Endothelial cell of umbilical vein (primary cell): ENCODE results near the gene SLC22A15. TPM values are rescaled to one million over a fixed set of nuclear protein-coding genes. Genes with fewer than 3 reads are reported as not detected.

Experiments
- BruUV-seq: library from RNA; stranded (reverse); fragments of 400-500 nt; replicated peaks from 2 replicates; lab custom pipeline; 2021; lab: Mats Ljungman, UMichigan
- CTCF ChIA-PET: fragments of 300-600, 350-600 bp; sonication (Branson Sonifier 250); formaldehyde crosslinking; loops from one replicate; lab custom pipeline; 2021; ENCODE audit warnings: antibody characterized with exemption, inconsistent platforms; lab: Charles Lee
- POLR2A ChIA-PET: fragments of 300-600, 350-600 bp; sonication (Branson Sonifier 250); formaldehyde crosslinking; loops from one replicate; lab custom pipeline; 2021; ENCODE audit warnings: antibody characterized with exemption, inconsistent platforms; lab: Charles Lee
- DNase-seq: peaks from one replicate; pipeline ENCODE4 v3.0.0-alpha.2; 2011; ENCODE audit warnings: low read depth, low spot score
- FAIRE-seq: peaks from 2 replicates; lab custom pipeline; 2011; peaks lifted over from hg19 to GRCh38; lab: Jason Lieb, UNC
- H2AFZ ChIP-seq: 2 replicates; pipeline ENCODE4 v1.6.0; 2012; ENCODE audit warnings: low read depth, low read length, control low read depth, inconsistent platforms
- H3K27ac ChIP-seq: 2 replicates; pipeline ENCODE4 v1.5.1; 2011; ENCODE audit warnings: low read depth, mild to moderate bottlenecking, control low read depth, low read length, moderate library complexity; ENCODE audit not compliant: insufficient read depth
- H3K27me3 ChIP-seq, 2 experiments: 2 replicates each; pipeline versions ENCODE4 v1.6.0 to v1.6.1; 2011; ENCODE audit warnings: low read length in 2 of 2, mixed read lengths in 1 of 2; ENCODE audit not compliant: control insufficient read depth in 2 of 2, insufficient read depth in 2 of 2
- H3K36me3 ChIP-seq, 2 experiments: 2 replicates in 1 of 2; 3 replicates in 1 of 2; pipeline ENCODE4 v1.5.1; 2011; ENCODE audit warnings: low read length in 2 of 2, mild to moderate bottlenecking in 1 of 2, moderate library complexity in 1 of 2; ENCODE audit not compliant: control insufficient read depth in 2 of 2, insufficient read depth in 2 of 2; ENCODE audit errors: extremely low read depth in 1 of 2
- H3K4me1 ChIP-seq: 3 replicates; pipeline ENCODE4 v1.5.1; 2011; ENCODE audit warnings: mild to moderate bottlenecking, low read length; ENCODE audit not compliant: control insufficient read depth, insufficient read depth; ENCODE audit errors: extremely low read depth
- H3K4me2 ChIP-seq: 2 replicates; pipeline ENCODE4 v1.6.1; 2011; ENCODE audit warnings: low read length, control low read depth, mixed read lengths; ENCODE audit not compliant: insufficient read depth
- H3K4me3 ChIP-seq, 3 experiments: fragments of 200-600 bp in 1 of 3; sonication (generic), shearing (Covaris generic) in 1 of 3; replicated peaks in 1 of 3; 2 replicates each; pipeline ENCODE4 v1.5.1; 2011 to 2016; ENCODE audit warnings: control low read depth in 3 of 3, low read length in 3 of 3, mild to moderate bottlenecking in 2 of 3, inconsistent platforms in 1 of 3, low read depth in 1 of 3, moderate library complexity in 1 of 3; ENCODE audit not compliant: insufficient read depth in 1 of 3
- H3K79me2 ChIP-seq: 2 replicates; pipeline ENCODE4 v1.6.0; 2012; ENCODE audit warnings: low read length, inconsistent platforms; ENCODE audit not compliant: control insufficient read depth, insufficient read depth
- H3K9ac ChIP-seq: replicated peaks from 2 replicates; pipeline ENCODE3; 2011; ENCODE audit warnings: low read length, control low read depth; ENCODE audit not compliant: insufficient read depth; ENCODE audit errors: extremely low read depth
- H3K9me1 ChIP-seq: replicated peaks from 3 replicates; pipeline ENCODE4 v1.6.0; 2011; ENCODE audit warnings: mild to moderate bottlenecking, low read length; ENCODE audit not compliant: control insufficient read depth, insufficient read depth; ENCODE audit errors: extremely low read depth
- H3K9me3 ChIP-seq: replicated peaks from 2 replicates; pipeline ENCODE4 v1.5.1; 2012; ENCODE audit warnings: low read length, inconsistent platforms; ENCODE audit not compliant: control insufficient read depth, insufficient read depth
- H4K20me1 ChIP-seq: replicated peaks from 2 replicates; pipeline ENCODE3; 2011; ENCODE audit warnings: mild to moderate bottlenecking, low read length; ENCODE audit not compliant: control insufficient read depth, insufficient read depth; ENCODE audit errors: extremely low read depth
- CTCF ChIP-seq, 2 donors: IDR thresholded peaks; 1 replicate in 1 of 2; 2 replicates in 1 of 2; pipeline ENCODE4 v1.5.1; 2011; ENCODE audit warnings: low read length in 2 of 2, mild to moderate bottlenecking in 2 of 2, moderate library complexity in 2 of 2, control low read depth in 1 of 2, inconsistent platforms in 1 of 2, low read depth in 1 of 2; ENCODE audit not compliant: insufficient read depth in 1 of 2; ENCODE audit errors: extremely low read depth in 1 of 2
- EZH2 ChIP-seq: IDR thresholded peaks from 2 replicates; pipeline ENCODE4 v1.6.1; 2012; ENCODE audit warnings: borderline replicate concordance, low read depth, mild to moderate bottlenecking, moderate library complexity, low read length, inconsistent platforms; ENCODE audit not compliant: severe bottlenecking
- FOS ChIP-seq: IDR thresholded peaks from 2 replicates; pipeline ENCODE4 v1.6.1; 2011; ENCODE audit warnings: mild to moderate bottlenecking, low read length, moderate library complexity, borderline replicate concordance; ENCODE audit not compliant: insufficient read depth
- GATA2 ChIP-seq: IDR thresholded peaks from 2 replicates; pipeline ENCODE4 v1.7.0; 2011; ENCODE audit warnings: low read depth, mild to moderate bottlenecking, moderate library complexity, mixed read lengths, low read length; ENCODE audit not compliant: insufficient read length, insufficient read depth
- JUN ChIP-seq: IDR thresholded peaks from 2 replicates; pipeline ENCODE4 v1.6.1; 2011; ENCODE audit warnings: borderline replicate concordance, low read depth; ENCODE audit not compliant: insufficient read length, insufficient read depth
- MYC ChIP-seq: IDR thresholded peaks from one replicate; pipeline ENCODE4 v1.6.1; 2011; ENCODE audit warnings: mild to moderate bottlenecking, low read depth, low read length
- POLR2A ChIP-seq: IDR thresholded peaks from 2 replicates; pipeline ENCODE4 v1.6.1; 2012; ENCODE audit warnings: low read depth, mild to moderate bottlenecking, control low read depth, low read length
- POLR2AphosphoS5 ChIP-seq: IDR thresholded peaks from 2 replicates; pipeline ENCODE4 v1.6.1; 2012; ENCODE audit warnings: low read depth, mild to moderate bottlenecking, control low read depth, low read length, moderate library complexity; ENCODE audit not compliant: insufficient read depth
- dilution Hi-C: fragments of 300-500 bp; cut with MboI; formaldehyde crosslinking; loops from one replicate; pipeline ENCODE4 v1.15.0; 2019; ENCODE audit warnings: low sequenced_read_pairs; ENCODE audit not compliant: extremely low pct_ligation_motif_present
- intact Hi-C: fragments of 100-400 bp; cut with micrococcal nuclease; formaldehyde crosslinking; loops from one replicate; pipeline ENCODE4 v1.10.0; 2022
- polyA plus RNA-seq, 4 experiments: library from polyadenylated mRNA; depleted of rRNA in 3 of 4; stranded (reverse) in 3 of 4; unstranded in 1 of 4; fragments of >200 nt; gene quantifications; 2 replicates each; pipeline versions ENCODE4 v1.2.1 to v1.2.3, GENCODE V29; 2011 to 2012; ENCODE audit warnings: missing spikeins in 1 of 4
- total RNA-seq: library from RNA; stranded (reverse); gene quantifications from 2 replicates; pipeline ENCODE4 v1.2.3, GENCODE V29; 2021
- TF ChIP-seq, protein P1 (sequence below): IDR thresholded peaks from 2 replicates; pipeline ENCODE4 v1.6.1; 2011; ENCODE audit not compliant: insufficient read depth, insufficient read length

Gene SLC22A15
- total and polyA plus RNA-seq, 2 donors (not counting 3 experiments of a cell fraction or from before 2014, with no cell fraction given): 0.44 TPM; not detected in 1

DNA sequence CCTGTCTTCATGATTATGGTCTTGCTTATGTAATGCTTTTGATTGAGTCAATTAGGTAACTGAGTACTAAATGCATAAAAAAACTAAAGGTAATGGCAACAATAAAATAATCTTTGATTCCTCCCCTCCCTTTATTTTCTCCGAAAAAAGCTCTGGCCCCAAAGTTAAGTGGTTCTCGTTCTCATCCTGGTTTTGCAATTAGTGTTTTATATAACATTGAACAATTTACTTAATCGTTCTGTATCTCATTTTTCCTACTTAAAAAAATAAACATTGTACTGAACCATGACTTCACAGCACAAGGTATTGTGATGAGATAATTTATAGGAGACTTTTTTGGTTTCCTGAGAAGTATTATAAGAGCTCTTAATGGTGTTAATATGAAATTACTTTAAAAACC is 11.3 kb downstream of the SLC22A15 start:
- H3K9me3 ChIP-seq: no peaks in the 10 kb centered on the region
- H3K9me1 ChIP-seq: no peaks in the 10 kb centered on the region
- no peak overlapping the region for H3K9ac ChIP-seq
- no TSS peak for BruUV-seq
- H4K20me1 ChIP-seq: no peaks in the 10 kb centered on the region
- dilution Hi-C loops: no loop called here
- intact Hi-C loops: loop anchor here (10.0 kb wide), 1 partner anchor 343 kb away; the partner anchor contains the start of gene VANGL1
- no peak for TF ChIP-seq MYC
- no peak for TF ChIP-seq POLR2A
- no peak for TF ChIP-seq FOS
- no peak for TF ChIP-seq EZH2
- TF ChIP-seq POLR2AphosphoS5: no peak
- no peak for TF ChIP-seq GATA2
- TF ChIP-seq JUN: no peak
- TF ChIP-seq, protein P1, sequence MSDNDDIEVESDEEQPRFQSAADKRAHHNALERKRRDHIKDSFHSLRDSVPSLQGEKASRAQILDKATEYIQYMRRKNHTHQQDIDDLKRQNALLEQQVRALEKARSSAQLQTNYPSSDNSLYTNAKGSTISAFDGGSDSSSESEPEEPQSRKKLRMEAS: no peak
- no peak for TF ChIP-seq CTCF (IDR thresholded peaks at IDR 0.05; ENCODE audit: extremely low read depth in 1 of 2, insufficient read depth in 1 of 2, low read depth in 1 of 2, low read length in 2 of 2)
- no peak overlapping the region for H3K4me2 ChIP-seq
- no peak for FAIRE-seq
- POLR2A ChIA-PET: no interaction called here
- no peaks in the 10 kb centered on the region for H3K36me3 ChIP-seq
- no peak overlapping the region for H2AFZ ChIP-seq
- no peaks in the 10 kb centered on the region for H3K27me3 ChIP-seq
- no peaks in the 10 kb centered on the region for H3K79me2 ChIP-seq
- no peak for DNase-seq
- H3K27ac ChIP-seq: no peak overlapping the region
- CTCF ChIA-PET: interaction anchor here (0.9 kb wide), 1 partner anchor 16 kb away, joined by 3 read pairs; no protein-coding TSS in a partner anchor
- H3K4me3 ChIP-seq: no peak overlapping the region
- H3K4me1 ChIP-seq: no peaks in the 10 kb centered on the region
